ENCODE results near the gene FLNA.

DNA sequence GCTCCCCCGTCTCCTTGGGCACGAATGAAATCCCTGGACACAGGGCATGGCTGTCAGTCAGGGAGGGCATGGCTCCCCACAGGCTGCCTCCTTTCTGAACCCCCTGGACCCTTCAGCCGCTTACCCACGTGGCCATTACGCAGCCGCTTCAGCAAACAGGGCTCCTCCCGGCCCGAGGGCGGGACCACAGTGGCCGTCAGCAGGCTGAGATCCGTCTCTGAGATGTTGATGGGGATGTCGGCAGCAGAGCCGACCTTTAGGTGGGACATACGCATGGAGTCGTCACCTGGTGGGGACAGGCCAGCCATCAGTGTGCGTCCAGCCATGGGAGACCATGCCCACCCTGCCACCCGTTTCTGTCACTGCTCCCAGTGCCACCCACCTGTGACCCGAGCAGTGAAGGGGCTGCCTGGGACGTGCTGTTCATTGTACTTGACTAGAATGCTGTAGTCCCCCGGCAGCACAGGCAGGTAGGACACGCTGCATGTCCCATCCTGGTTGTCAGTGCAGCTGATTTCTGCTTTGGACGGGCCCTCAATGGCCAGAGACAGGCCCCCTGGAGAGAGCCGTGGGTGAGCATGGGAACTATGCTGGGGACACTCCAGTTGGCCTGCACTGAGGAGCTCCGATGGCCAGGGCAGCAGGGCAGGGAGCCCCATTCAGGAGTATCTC, 21.1 kb downstream of the FLNA start:
- TF ChIP-seq, protein P1, sequence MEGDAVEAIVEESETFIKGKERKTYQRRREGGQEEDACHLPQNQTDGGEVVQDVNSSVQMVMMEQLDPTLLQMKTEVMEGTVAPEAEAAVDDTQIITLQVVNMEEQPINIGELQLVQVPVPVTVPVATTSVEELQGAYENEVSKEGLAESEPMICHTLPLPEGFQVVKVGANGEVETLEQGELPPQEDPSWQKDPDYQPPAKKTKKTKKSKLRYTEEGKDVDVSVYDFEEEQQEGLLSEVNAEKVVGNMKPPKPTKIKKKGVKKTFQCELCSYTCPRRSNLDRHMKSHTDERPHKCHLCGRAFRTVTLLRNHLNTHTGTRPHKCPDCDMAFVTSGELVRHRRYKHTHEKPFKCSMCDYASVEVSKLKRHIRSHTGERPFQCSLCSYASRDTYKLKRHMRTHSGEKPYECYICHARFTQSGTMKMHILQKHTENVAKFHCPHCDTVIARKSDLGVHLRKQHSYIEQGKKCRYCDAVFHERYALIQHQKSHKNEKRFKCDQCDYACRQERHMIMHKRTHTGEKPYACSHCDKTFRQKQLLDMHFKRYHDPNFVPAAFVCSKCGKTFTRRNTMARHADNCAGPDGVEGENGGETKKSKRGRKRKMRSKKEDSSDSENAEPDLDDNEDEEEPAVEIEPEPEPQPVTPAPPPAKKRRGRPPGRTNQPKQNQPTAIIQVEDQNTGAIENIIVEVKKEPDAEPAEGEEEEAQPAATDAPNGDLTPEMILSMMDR (IDR thresholded peaks at IDR 0.05 in 4 of 5, conservative IDR thresholded peaks at IDR 0.05 in 1 of 5): no peak
- TF ChIP-seq POLR2A (IDR thresholded peaks at IDR 0.05): no peak
